Osteocyte (in vitro differentiated cells): ENCODE results near the gene RAMACL. TPM values are rescaled to one million over a fixed set of nuclear protein-coding genes. Genes with fewer than 3 reads are reported as not detected.
A peak's percentile ranks its signal among the peaks of the same experiment; 100 is the strongest.

Experiments used
- DNase-seq: peaks from one replicate; pipeline ENCODE4 v3.0.0; 2021; ENCODE audit warnings: mixed read lengths; ENCODE audit not compliant: unreplicated experiment; ENCODE audit errors: extremely low spot score
- H3K27ac Mint-ChIP-seq: one replicate; pipeline ENCODE4 v1.8.0; 2021; ENCODE audit warnings: mild to moderate bottlenecking, mixed read lengths; ENCODE audit not compliant: unreplicated experiment
- H3K27me3 Mint-ChIP-seq: one replicate; pipeline ENCODE4 v1.8.0; 2021; ENCODE audit warnings: mixed read lengths; ENCODE audit not compliant: unreplicated experiment
- H3K36me3 Mint-ChIP-seq: one replicate; pipeline ENCODE4 v1.8.0; 2021; ENCODE audit warnings: mixed read lengths; ENCODE audit not compliant: unreplicated experiment
- H3K4me1 Mint-ChIP-seq: one replicate; pipeline ENCODE4 v1.8.0; 2021; ENCODE audit warnings: mixed read lengths; ENCODE audit not compliant: unreplicated experiment
- H3K4me3 Mint-ChIP-seq: one replicate; pipeline ENCODE4 v1.8.0; 2021; ENCODE audit warnings: mild to moderate bottlenecking, moderate library complexity, mixed read lengths; ENCODE audit not compliant: unreplicated experiment
- H3K9me3 Mint-ChIP-seq: one replicate; pipeline ENCODE4 v1.8.0; 2021; ENCODE audit warnings: mixed read lengths; ENCODE audit not compliant: unreplicated experiment
- CTCF ChIP-seq: fragments of 200-600 bp; sonication (generic); IDR thresholded peaks from 2 replicates; pipeline ENCODE4 v1.5.0; 2021; ENCODE audit warnings: antibody characterized with exemption, mild to moderate bottlenecking, moderate library complexity
- total RNA-seq: library from RNA; stranded (reverse); gene quantifications from 2 replicates; pipeline ENCODE4 v1.2.1, GENCODE V29; 2021

The RAMACL gene
- total RNA-seq, 1 donor from 2014 or later = 3.6 TPM

DNA sequence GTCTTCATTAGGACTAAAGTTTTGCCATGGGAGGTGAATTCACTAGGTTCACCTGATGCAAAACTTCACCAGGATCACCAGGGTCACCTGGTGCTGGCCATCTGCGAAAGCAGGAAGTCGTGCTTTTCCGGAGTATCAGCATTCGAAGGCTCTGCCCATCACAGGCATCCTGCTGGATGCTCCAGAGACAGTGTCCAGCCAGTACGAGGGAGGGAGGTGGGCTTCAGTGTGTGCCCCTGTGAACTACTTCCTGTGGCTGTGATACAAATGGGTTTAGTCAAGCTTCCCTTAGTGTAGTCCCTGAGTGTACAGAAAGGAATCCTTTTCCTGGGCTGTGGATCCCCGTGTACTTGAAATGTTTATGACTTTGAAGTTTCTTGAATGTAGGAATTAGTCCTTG lies 44.0 kb upstream of the RAMACL start:
- no peak for TF ChIP-seq CTCF
- Mint-ChIP-seq H3K4me3 (no peak overlapping the region), H3K36me3 (no peaks in the 10 kb centered on the region), H3K27me3 (peaks cover 3% of the 10 kb centered on the region), H3K4me1 (peaks cover 24% of the 10 kb centered on the region), H3K27ac (no peak overlapping the region), H3K9me3 (no peaks in the 10 kb centered on the region)
- no peak for DNase-seq

DNA sequence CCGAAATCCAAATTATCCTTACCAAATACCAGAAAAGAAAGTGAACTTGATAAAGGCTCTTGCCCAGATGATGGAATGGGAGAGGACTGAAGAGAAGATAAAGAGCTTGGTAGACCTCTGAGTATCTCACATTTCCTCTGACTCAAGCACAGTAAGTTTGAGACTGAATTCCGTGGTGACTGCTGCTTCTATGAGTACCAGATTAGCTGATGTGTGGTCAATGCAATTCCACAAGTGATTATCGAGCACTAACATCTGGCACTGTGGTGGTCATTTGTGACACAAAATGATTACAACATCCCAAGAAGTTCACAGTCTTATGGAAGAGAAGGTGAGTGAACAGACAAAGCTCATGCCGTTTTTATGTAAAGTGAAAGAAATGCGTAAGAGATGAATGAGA lies 43.1 kb upstream of the RAMACL start:
- no peak overlapping the region for H3K27ac Mint-ChIP-seq

GRCh38 chr6:166627875-166628801 lies 41.7 kb upstream of the RAMACL start:
- H3K27ac Mint-ChIP-seq = peak overlapping the region; percentile 96
- no peak for DNase-seq
- no peaks in the 10 kb centered on the region for H3K9me3 Mint-ChIP-seq
- H3K4me3 Mint-ChIP-seq = peak overlapping the region; percentile 88
- H3K27me3 Mint-ChIP-seq = no peaks in the 10 kb centered on the region
- H3K4me1 Mint-ChIP-seq = peaks cover 41% of the 10 kb centered on the region
- TF ChIP-seq CTCF = no peak
- no peaks in the 10 kb centered on the region for H3K36me3 Mint-ChIP-seq

More for the DNA sequence above, 43.1 kb upstream of the RAMACL start:
- no peaks in the 10 kb centered on the region for H3K9me3 Mint-ChIP-seq
- H3K4me3 Mint-ChIP-seq = no peak overlapping the region
- DNase-seq = no peak
- H3K27me3 Mint-ChIP-seq = peaks cover 3% of the 10 kb centered on the region
- H3K36me3 Mint-ChIP-seq = no peaks in the 10 kb centered on the region
- no peak for TF ChIP-seq CTCF
- H3K4me1 Mint-ChIP-seq = peaks cover 32% of the 10 kb centered on the region

DNA sequence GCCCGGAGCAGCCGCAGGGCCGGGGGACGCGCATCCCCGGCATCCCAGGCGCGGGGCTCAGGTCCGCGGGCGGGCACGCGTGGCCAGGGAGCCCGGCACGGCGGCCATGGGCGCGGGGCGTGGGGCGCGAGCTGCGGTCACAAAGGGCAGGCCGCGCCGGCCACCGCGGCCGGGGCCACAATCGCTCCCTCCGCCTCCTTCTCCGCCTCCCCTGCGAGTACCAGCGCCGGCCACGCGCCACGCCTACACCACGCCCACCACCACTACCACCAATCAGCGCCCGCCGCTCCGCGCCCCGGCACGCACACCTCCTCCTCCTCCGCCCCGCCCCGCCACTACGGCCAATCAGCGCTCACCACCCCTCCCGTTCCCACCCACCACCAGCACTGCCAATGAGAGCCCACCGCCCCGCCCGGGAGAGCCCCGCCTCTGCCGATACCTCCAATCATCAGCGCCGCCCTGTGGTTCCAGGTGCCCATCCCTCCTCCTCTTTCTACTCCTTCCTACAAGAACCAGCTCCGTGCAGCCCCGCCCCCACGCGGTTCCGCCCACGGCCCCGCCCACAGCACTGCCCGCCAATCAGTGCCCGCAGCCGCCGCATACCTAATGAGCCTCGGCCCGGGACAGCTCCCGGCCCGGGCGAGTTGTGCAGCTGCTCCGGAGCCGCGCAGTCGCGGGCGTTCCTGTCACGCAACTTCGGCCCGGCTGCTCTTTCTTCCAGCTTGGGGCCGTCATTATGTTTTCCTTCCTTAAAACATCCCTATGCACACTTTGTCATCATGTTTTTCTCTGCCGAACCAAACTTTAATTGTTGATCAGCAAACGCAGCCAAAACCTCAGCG lies 40.8 kb upstream of the RAMACL start, which contains the start of gene RPS6KA2:
Gene RPS6KA2, minus strand, starts transcription at position 219 of the 842 bp plus-strand sequence. CDS start 232 bp downstream, outside the sequence.
- DNase-seq = peak; percentile 100
- TF ChIP-seq CTCF = no peak
- peaks cover 47% of the 10 kb centered on the region for H3K4me1 Mint-ChIP-seq
- peak within 1 kb of the TSS; percentile 96 for H3K27ac Mint-ChIP-seq
- H3K9me3 Mint-ChIP-seq = no peaks in the 10 kb centered on the region
- H3K4me3 Mint-ChIP-seq = peak within 1 kb of the TSS; percentile 88
- no peaks in the 10 kb centered on the region for H3K36me3 Mint-ChIP-seq
- H3K27me3 Mint-ChIP-seq = no peaks in the 10 kb centered on the region
